ENCODE measurements around the gene KCP.

GRCh38 chr7:128877756-128878120 lies 32.8 kb downstream of the KCP start:
- no peak for TF ChIP-seq GATA2 (IDR thresholded peaks at IDR 0.05; ENCODE audit: low read depth, low read length)
- no peak for TF ChIP-seq GATA3 (IDR thresholded peaks at IDR 0.05; ENCODE audit: low read depth, low read length)
